HL-60 (cell line): Measurements from ENCODE around the gene IFFO2.

Experiments used
- DNase-seq, 2 experiments: peaks; one replicate each; pipeline ENCODE4 v3.0.0-alpha.2; 2010 to 2020; ENCODE audit warnings: low read depth in 1 of 2, low spot score in 1 of 2
- H3K27ac ChIP-seq: fragments of 250-450 bp; sonication (Bioruptor Pico); replicated peaks from 2 replicates; pipeline ENCODE4 v1.5.1; 2020; ENCODE audit warnings: mild to moderate bottlenecking, moderate library complexity
- H3K27me3 ChIP-seq: fragments of 250-450 bp; sonication (Bioruptor Pico); 2 replicates; pipeline ENCODE4 v1.5.1; 2021; ENCODE audit warnings: mild to moderate bottlenecking, moderate library complexity; ENCODE audit not compliant: insufficient read depth, poor library complexity, severe bottlenecking
- H3K4me3 ChIP-seq: replicated peaks from 2 replicates; pipeline ENCODE4 v1.5.1; 2011; ENCODE audit warnings: mild to moderate bottlenecking, control low read depth, low read length; ENCODE audit not compliant: insufficient read depth
- CTCF ChIP-seq: IDR thresholded peaks from one replicate; pipeline ENCODE4 v1.5.1; 2011; ENCODE audit warnings: low read length, control low read depth, inconsistent platforms; ENCODE audit not compliant: insufficient read depth
- GABPA ChIP-seq: IDR thresholded peaks from 2 replicates; pipeline ENCODE4 v1.6.1; 2012; ENCODE audit warnings: low read depth
- POLR2AphosphoS5 ChIP-seq: IDR thresholded peaks from 2 replicates; pipeline ENCODE4 v1.6.1; 2012; ENCODE audit warnings: low read depth
- REST ChIP-seq: IDR thresholded peaks from 2 replicates; pipeline ENCODE4 v1.6.1; 2012; ENCODE audit warnings: low read depth; ENCODE audit not compliant: insufficient replicate concordance
- SPI1 ChIP-seq: IDR thresholded peaks from 2 replicates; pipeline ENCODE4 v1.6.1; 2012; ENCODE audit warnings: low read depth, mild to moderate bottlenecking, borderline replicate concordance

Gene IFFO2

DNA sequence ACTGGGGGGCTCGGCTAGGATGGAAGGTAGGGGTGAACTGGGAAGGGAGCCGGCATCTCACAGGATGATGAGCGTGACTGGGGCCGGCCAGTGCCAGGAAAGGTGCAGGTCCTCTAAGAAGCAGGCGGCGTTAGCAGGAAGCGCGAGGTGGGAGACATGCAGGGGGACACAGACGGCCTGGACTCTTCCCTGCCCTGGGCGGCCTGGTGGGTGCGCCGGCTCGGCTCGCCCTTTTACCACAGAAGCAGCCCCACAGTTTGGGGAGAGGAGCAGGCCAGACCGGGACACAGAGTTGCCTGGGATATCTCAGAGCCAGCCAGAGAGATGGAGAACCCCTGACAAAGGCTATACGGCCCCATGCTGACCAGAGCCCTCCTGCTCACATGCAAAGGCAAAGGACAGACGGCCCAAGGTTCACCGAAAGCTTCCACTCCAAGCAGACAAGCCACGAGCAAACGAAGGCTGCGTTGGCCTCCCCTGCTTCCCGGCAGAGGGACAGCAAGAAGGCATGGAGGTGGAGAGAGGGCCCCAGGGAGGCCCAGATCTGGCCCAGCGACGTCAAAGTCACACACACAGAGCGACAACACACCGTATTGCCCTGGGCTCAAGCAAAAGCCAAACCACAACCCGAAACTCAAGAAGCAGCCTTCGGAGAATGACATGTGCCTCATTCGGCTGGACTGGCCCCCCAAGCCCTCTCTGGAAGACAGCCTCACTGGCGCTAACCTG lies 39.2 kb downstream of the IFFO2 start:
- Histone ChIP-seq H3K27ac (no peak overlapping the region), H3K4me3 (no peak overlapping the region), H3K27me3 (no peaks in the 10 kb centered on the region)
- TF ChIP-seq REST, result no peak
- TF ChIP-seq POLR2AphosphoS5, result no peak
- TF ChIP-seq CTCF, result no peak
- TF ChIP-seq SPI1, result no peak
- TF ChIP-seq GABPA, result no peak
- no peak for DNase-seq

GRCh38 chr1:18915341-18915740 lies 41.1 kb downstream of the IFFO2 start:
- no peak overlapping the region for H3K27ac ChIP-seq
- DNase-seq, result no peak
- H3K4me3 ChIP-seq, result no peak overlapping the region
- no peaks in the 10 kb centered on the region for H3K27me3 ChIP-seq
- TF ChIP-seq SPI1, result no peak
- TF ChIP-seq GABPA, result no peak
- no peak for TF ChIP-seq POLR2AphosphoS5
- no peak for TF ChIP-seq CTCF
- TF ChIP-seq REST, result no peak

GRCh38 chr1:18913065-18913835 lies 43.2 kb downstream of the IFFO2 start:
- DNase-seq, result peak in 1 of 2 experiments; percentile 75
- no peaks in the 10 kb centered on the region for H3K27me3 ChIP-seq
- H3K27ac ChIP-seq, result no peak overlapping the region
- TF ChIP-seq CTCF, result peak; percentile 90
- TF ChIP-seq REST, result no peak
- TF ChIP-seq GABPA, result no peak
- no peak for TF ChIP-seq SPI1
- no peak overlapping the region for H3K4me3 ChIP-seq
